ENCODE results near the gene ICE1.
"Not testable (repeated sequence)": the region's sequence is repeated elsewhere in the genome, so short reads cannot be mapped to it uniquely, and the experiment has no call there.

The ICE1 gene

GRCh38 chr5:5421961-5422818 is at the start of gene ICE1:
TSS of gene ICE1 (plus strand) at chr5:5422677. CDS start at chr5:5422916, 239 bp downstream.
- peak; percentile 85 to 89 for DNase-seq (ENCODE audit: low read depth in 2 of 2)

DNA sequence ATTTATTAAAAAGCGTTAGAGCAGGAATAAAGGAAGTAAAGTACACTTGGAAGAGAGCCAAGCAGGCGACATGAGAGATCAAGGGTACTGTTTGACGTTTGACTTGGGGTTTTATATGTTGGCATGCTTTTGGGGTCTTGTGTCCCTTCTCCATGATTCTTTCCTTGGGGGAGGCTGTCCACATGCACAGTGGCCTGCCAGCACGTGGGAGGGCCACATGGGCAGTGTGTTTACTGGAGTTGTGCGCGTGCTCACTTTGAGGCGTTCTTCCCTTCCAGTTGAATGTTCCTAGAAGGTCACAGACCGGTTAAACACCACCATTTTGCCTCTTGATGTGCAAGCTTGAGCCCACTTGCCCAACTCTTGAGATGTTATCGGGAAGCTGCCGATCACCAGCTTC is 49.5 kb upstream of the ICE1 start:
- DNase-seq (ENCODE audit: low read depth in 2 of 2) = no peak

- DNase-seq (ENCODE audit: low read depth in 2 of 2) = no peak
Observed at GRCh38 chr5:5373351-5373989, 49.0 kb upstream of the ICE1 start.

- DNase-seq (ENCODE audit: low read depth in 2 of 2) = no peak
Observed at GRCh38 chr5:5374009-5374715, 48.3 kb upstream of the ICE1 start.

GRCh38 chr5:5377780-5378179 is 44.7 kb upstream of the ICE1 start:
- no peak for DNase-seq (ENCODE audit: low read depth in 2 of 2)

- DNase-seq (ENCODE audit: low read depth in 2 of 2) = no peak
Observed at GRCh38 chr5:5378531-5378930, 43.9 kb upstream of the ICE1 start.

DNA sequence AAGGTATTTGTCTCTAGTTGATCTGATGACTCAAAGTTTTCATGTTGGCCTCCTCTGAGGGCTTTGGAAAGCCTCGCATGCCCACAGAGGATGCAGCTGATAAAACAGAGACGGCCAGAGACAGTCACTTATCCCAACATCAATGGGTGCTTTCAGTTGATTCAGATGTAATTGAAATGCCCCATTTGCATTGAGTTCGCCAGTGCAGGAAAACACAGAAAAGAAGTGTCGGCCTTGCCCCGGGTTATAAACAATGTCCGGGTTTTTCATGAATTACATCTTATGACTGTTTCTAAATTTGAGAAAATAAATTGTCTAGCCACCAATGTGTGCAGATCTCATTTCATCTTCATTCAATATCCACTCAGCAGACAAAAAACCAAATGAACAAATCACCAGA is 42.2 kb upstream of the ICE1 start:
- DNase-seq (ENCODE audit: low read depth in 2 of 2) = no peak

GRCh38 chr5:5381310-5381913 is 41.1 kb upstream of the ICE1 start:
- no peak for DNase-seq (ENCODE audit: low read depth in 2 of 2)

- DNase-seq (ENCODE audit: low read depth in 2 of 2) = no peak
Observed at GRCh38 chr5:5383461-5383860, 39.0 kb upstream of the ICE1 start.

- no peak for DNase-seq (ENCODE audit: low read depth in 2 of 2)
Observed at GRCh38 chr5:5384660-5385330, 37.7 kb upstream of the ICE1 start.

- DNase-seq (ENCODE audit: low read depth in 2 of 2) = no peak
Observed at GRCh38 chr5:5385331-5385662, 37.2 kb upstream of the ICE1 start.

GRCh38 chr5:5386329-5386728 is 36.1 kb upstream of the ICE1 start:
- no peak for DNase-seq (ENCODE audit: low read depth in 2 of 2)

DNA sequence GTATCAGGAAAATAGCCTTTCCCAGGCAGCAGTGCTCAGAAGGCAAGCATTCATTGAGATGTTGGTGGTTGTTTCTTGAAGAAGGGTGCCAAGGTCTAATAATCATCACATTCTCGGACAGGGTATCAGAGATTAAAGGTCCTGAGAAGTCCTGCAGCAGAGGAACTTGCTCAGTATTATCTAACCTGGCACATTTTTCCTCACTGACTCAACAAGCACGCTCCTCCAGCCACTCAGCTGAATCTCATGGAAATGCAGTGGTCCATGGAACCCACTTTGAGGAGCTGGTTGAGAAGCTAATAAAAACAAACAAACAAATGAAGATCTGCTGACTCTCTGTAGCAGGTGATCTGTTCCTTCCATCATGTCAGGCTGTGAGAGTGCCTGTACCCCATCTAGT is 35.3 kb upstream of the ICE1 start:
- DNase-seq (ENCODE audit: low read depth in 2 of 2) = no peak

DNA sequence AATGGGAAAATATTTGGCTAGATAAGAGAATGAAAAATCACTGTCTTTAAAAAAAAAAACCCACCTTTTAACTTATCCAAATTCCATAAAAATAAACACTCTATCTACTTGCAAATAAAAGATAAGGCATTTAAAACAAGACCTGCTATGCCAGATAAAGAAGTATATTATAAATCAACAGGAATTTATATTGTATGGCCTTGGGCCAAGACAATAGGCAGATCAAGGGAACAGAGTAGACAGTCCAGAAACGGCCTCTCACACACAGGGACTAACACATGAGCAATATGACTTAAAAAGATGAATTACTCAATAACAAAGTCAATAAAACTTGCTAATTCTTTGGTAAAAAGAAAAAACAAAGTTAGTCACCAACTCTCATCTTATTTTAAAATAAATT is 34.7 kb upstream of the ICE1 start:
- DNase-seq (ENCODE audit: low read depth in 2 of 2) = no peak

DNA sequence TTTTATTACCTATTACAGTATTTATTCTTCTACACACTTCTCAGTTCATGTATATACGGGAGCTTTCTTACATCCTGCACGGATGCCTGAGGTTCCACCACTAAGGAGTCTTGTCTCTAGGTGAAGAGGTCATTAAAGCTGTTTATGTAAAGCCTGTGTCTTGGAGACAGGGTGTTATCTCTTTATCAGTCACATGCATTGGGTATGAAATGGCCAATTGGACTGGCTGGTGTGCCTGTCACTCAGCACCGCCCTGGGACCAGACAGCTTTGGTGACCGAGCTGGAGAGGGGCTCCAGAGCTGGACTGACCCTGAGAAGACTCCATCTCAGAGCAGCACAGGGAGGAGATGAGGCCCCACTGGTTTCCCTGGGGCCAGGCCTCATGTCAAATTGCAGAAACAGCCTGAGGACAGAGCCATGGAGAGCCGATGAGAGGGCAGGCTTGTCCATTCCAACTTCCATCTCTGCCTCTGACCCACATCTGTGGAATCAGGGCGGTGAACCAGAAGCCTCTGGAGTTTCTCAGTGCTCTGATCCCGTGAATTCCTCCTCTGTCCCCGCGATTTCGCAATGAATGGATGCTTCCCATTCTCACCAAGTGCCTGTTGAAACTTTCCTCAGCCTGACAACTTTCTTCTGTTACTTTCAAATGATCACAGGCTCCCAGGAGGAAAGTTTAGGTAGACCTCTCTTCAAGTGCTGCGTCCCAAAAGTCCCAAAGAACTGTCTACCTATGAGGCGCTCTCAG is 32.2 kb upstream of the ICE1 start:
- not testable (repeated sequence) for DNase-seq (ENCODE audit: low read depth in 2 of 2)

- not testable (repeated sequence) for DNase-seq (ENCODE audit: low read depth in 2 of 2)
Observed at GRCh38 chr5:5392504-5392903, 30.0 kb upstream of the ICE1 start.

GRCh38 chr5:5394384-5394986 is 28.0 kb upstream of the ICE1 start:
- DNase-seq (ENCODE audit: low read depth in 2 of 2) = not testable (repeated sequence)

DNA sequence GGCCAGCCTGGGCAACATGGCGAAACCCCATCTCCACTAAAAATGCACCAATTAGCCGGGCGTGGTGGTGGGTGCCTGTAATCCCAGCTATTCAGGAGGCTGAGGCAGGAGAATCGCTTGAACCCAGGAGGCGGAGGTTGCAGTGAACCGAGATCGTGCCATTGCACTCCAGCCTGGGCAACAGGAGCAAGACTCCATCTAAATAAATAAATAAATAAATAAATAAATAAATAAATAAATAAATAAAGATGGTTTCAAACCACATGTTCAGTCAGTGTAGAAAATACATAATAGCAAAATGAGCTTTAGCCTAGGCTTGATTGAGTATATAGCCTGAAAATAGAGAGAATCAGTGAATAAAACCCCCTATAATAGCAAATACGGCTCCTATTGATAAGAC is 27.4 kb upstream of the ICE1 start:
- DNase-seq (ENCODE audit: low read depth in 2 of 2) = not testable (repeated sequence)

GRCh38 chr5:5398071-5398470 is 24.4 kb upstream of the ICE1 start:
- no peak for DNase-seq (ENCODE audit: low read depth in 2 of 2)

DNA sequence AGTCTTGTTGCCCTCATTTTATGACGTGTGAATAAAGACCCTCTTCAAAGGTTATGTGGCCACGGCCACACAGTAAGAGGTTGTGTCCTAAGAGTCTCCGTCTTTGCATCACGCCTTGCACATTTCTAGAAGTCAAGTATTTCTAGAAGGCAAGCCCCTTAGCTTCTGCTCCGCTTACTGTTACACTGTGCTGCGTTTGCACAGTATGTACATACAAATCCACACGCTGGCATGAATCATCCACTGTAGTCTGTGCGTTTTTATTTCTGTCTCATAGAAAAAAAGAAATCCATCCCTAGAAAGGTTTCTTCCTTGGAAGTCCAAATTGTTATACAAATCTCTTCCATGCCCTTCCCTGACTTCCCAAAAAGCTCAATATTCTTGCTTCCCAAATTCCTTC is 21.4 kb upstream of the ICE1 start:
- no peak for DNase-seq (ENCODE audit: low read depth in 2 of 2)

DNA sequence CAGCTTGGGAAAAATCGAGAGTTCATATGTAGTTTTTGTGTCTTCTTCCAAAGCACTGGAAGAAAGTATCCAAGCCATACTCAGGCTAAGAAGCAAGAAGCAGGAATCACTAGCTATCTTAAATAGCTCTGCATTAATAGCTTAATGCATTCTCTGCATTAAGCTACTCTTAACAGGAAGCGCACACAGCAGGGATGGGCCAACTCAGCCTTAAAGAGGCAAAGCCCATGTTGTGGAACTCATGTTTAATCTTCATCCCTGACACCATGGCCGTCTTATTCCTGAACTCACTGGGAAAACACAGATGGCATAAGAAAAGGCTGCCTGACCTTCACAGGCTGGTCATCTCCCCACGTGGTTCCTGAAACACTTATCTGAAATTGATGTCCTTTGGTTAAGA is 18.7 kb upstream of the ICE1 start:
- no peak for DNase-seq (ENCODE audit: low read depth in 2 of 2)
